HEK293 (cell line): ENCODE measurements around the gene UTP4.

Experiments
- SP3 ChIP-seq: fragments of 450-650 bp; formaldehyde crosslinking; IDR thresholded peaks from 2 replicates; pipeline ENCODE4 v1.5.1; 2016; ENCODE audit warnings: missing biosample characterization, missing genetic modification characterization
- ZNF785 ChIP-seq: fragments of 450-650 bp; formaldehyde crosslinking; IDR thresholded peaks from 2 replicates; pipeline ENCODE4 v1.5.1; 2016; ENCODE audit warnings: missing biosample characterization, missing genetic modification characterization
- TF ChIP-seq, protein P1 (sequence below): fragments of 450-650 bp; formaldehyde crosslinking; IDR thresholded peaks from 2 replicates; pipeline ENCODE4 v1.5.1; 2016; ENCODE audit warnings: missing biosample characterization, missing genetic modification characterization, low read depth

DNA sequence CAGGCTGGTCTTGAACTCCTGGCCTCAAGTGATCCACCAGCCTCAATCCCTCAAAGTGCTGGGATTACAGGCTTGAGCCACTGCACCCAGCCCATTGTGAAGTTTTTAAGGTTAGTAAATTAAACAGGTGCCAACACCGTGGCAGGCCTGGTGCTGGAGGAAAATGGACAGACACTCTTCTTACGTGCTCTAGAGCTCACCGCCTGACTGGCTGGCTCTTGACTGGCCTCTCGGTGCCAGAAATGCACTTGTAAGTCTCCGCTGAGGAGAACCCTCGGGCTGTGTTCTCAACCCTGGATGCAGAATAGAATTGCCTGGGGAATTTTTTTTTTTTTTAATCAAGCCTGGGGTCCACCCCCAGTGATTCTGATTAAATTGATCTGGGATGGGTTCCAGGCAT lies 37.3 kb upstream of the UTP4 start:
- TF ChIP-seq SP3 (tag by site-specific recombination) (no peak), ZNF785 (tag by site-specific recombination) (no peak)
- TF ChIP-seq, protein P1, sequence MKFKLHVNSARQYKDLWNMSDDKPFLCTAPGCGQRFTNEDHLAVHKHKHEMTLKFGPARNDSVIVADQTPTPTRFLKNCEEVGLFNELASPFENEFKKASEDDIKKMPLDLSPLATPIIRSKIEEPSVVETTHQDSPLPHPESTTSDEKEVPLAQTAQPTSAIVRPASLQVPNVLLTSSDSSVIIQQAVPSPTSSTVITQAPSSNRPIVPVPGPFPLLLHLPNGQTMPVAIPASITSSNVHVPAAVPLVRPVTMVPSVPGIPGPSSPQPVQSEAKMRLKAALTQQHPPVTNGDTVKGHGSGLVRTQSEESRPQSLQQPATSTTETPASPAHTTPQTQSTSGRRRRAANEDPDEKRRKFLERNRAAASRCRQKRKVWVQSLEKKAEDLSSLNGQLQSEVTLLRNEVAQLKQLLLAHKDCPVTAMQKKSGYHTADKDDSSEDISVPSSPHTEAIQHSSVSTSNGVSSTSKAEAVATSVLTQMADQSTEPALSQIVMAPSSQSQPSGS (tag by site-specific recombination), result no peak
